Activated B cell treated with CpG ODN at 0.5 μM for 24 hours (primary cell): ENCODE measurements around the gene ROR1. TPM values are rescaled to one million over a fixed set of nuclear protein-coding genes. Genes with fewer than 3 reads are reported as not detected.
A peak's percentile ranks its signal among the peaks of the same experiment; 100 is the strongest.

ENCODE experiments used
- ATAC-seq: fragments of 200-7000 bp; cut with Tn5 transposase; one replicate; pipeline ENCODE4 v1.10.0; 2021; ENCODE audit warnings: low read depth, mild to moderate bottlenecking, moderate library complexity
- CTCF ChIA-PET: fragments of 350-600 bp; sonication (Branson Sonifier 250); formaldehyde crosslinking; loops from one replicate; lab custom pipeline; 2021; ENCODE audit warnings: antibody characterized with exemption; lab: Charles Lee
- POLR2A ChIA-PET: fragments of 350-600 bp; sonication (Branson Sonifier 250); formaldehyde crosslinking; loops from one replicate; lab custom pipeline; 2021; ENCODE audit warnings: antibody characterized with exemption; lab: Charles Lee
- DNase-seq: peaks from one replicate; pipeline ENCODE4 v3.0.0; 2022
- H3K27ac Mint-ChIP-seq: one replicate; pipeline ENCODE4 v1.8.0; 2020; ENCODE audit warnings: mixed read lengths
- H3K27me3 Mint-ChIP-seq: one replicate; pipeline ENCODE4 v1.8.0; 2021; ENCODE audit warnings: mixed read lengths
- H3K36me3 Mint-ChIP-seq: one replicate; pipeline ENCODE4 v1.8.0; 2021; ENCODE audit warnings: low read depth, mixed read lengths
- H3K4me1 Mint-ChIP-seq: one replicate; pipeline ENCODE4 v1.8.0; 2021; ENCODE audit warnings: mixed read lengths
- H3K4me3 Mint-ChIP-seq: one replicate; pipeline ENCODE4 v1.8.0; 2020; ENCODE audit warnings: mild to moderate bottlenecking, mixed read lengths
- H3K9me3 Mint-ChIP-seq: one replicate; pipeline ENCODE4 v1.8.0; 2020; ENCODE audit warnings: mixed read lengths
- CTCF ChIP-seq: fragments of 200-600 bp; IDR thresholded peaks from one replicate; pipeline ENCODE4 v1.8.0; 2022; ENCODE audit warnings: antibody characterized with exemption, mild to moderate bottlenecking
- intact Hi-C: fragments of 100-400 bp; cut with micrococcal nuclease; formaldehyde crosslinking; loops from one replicate; pipeline ENCODE4 v1.15.1; 2024
- total RNA-seq: library from RNA; stranded (reverse); gene quantifications from 2 replicates; pipeline ENCODE4 v1.2.3, GENCODE V29; 2022

Gene ROR1
- total RNA-seq, result 1.8 and 2.2 TPM in 2 replicates

- peaks cover 22% of the 10 kb centered on the region for H3K4me1 Mint-ChIP-seq
- no peak for TF ChIP-seq CTCF
- peaks cover 40% of the 10 kb centered on the region for H3K27me3 Mint-ChIP-seq
- ChIA-PET CTCF (interaction anchor here (1.7 to 2.4 kb wide), 3 partner anchors 82 to 363 kb away, joined by 7 to 14 read pairs (median 7); no protein-coding TSS in a partner anchor), POLR2A (interaction anchor here (1.0 kb wide), 1 partner anchor 40 kb away, joined by 3 read pairs; no protein-coding TSS in a partner anchor)
- ATAC-seq (peak; percentile 96), DNase-seq (peak; percentile 53)
- H3K9me3 Mint-ChIP-seq, result no peaks in the 10 kb centered on the region
- H3K4me3 Mint-ChIP-seq, result peak within 1 kb of the TSS; percentile 85
- intact Hi-C loops, result loop anchor here (1.0 to 5.0 kb wide), 4 partner anchors 117 to 473 kb away; no protein-coding TSS in a partner anchor
- no peaks in the 10 kb centered on the region for H3K36me3 Mint-ChIP-seq
- H3K27ac Mint-ChIP-seq, result no peak within 1 kb of the TSS
Observed at GRCh38 chr1:63773815-63774616, at the start of gene ROR1. TSS of gene ROR1 (plus strand) at chr1:63774017.

- POLR2A ChIA-PET, result no interaction called here
- intact Hi-C loops, result no loop called here
- no peaks in the 10 kb centered on the region for H3K36me3 Mint-ChIP-seq
- no peak for TF ChIP-seq CTCF
- H3K9me3 Mint-ChIP-seq, result peaks cover 1% of the 10 kb centered on the region
- no peak for ATAC-seq
- no peaks in the 10 kb centered on the region for H3K4me1 Mint-ChIP-seq
- no peak overlapping the region for H3K27ac Mint-ChIP-seq
- no peaks in the 10 kb centered on the region for H3K27me3 Mint-ChIP-seq
- DNase-seq, result no peak
- CTCF ChIA-PET, result no interaction called here
- H3K4me3 Mint-ChIP-seq, result no peak overlapping the region
Observed at GRCh38 chr1:63724375-63724899, 49.4 kb upstream of the ROR1 start.

- H3K4me3 Mint-ChIP-seq, result no peak overlapping the region
- ATAC-seq (no peak), DNase-seq (no peak)
- POLR2A ChIA-PET, result no interaction called here
- intact Hi-C loops, result no loop called here
- no peaks in the 10 kb centered on the region for H3K27me3 Mint-ChIP-seq
- no peak overlapping the region for H3K27ac Mint-ChIP-seq
- CTCF ChIA-PET, result no interaction called here
- peaks cover 1% of the 10 kb centered on the region for H3K9me3 Mint-ChIP-seq
- no peaks in the 10 kb centered on the region for H3K36me3 Mint-ChIP-seq
- TF ChIP-seq CTCF, result no peak
- no peaks in the 10 kb centered on the region for H3K4me1 Mint-ChIP-seq
Observed at GRCh38 chr1:63728611-63729226, 45.1 kb upstream of the ROR1 start.

- Mint-ChIP-seq H3K27ac (no peak overlapping the region), H3K27me3 (no peaks in the 10 kb centered on the region), H3K4me3 (no peak overlapping the region), H3K9me3 (peaks cover 2% of the 10 kb centered on the region), H3K36me3 (no peaks in the 10 kb centered on the region), H3K4me1 (no peaks in the 10 kb centered on the region)
- DNase-seq (no peak), ATAC-seq (no peak)
- ChIA-PET POLR2A (no interaction called here), CTCF (no interaction called here)
- TF ChIP-seq CTCF, result no peak
- intact Hi-C loops, result no loop called here
Observed at GRCh38 chr1:63729227-63729620, 44.6 kb upstream of the ROR1 start.

- no peak for ATAC-seq
- TF ChIP-seq CTCF, result no peak
- H3K4me3 Mint-ChIP-seq, result no peak overlapping the region
- H3K9me3 Mint-ChIP-seq, result peaks cover 6% of the 10 kb centered on the region
- no peak overlapping the region for H3K27ac Mint-ChIP-seq
- H3K36me3 Mint-ChIP-seq, result no peaks in the 10 kb centered on the region
- intact Hi-C loops, result no loop called here
- no peaks in the 10 kb centered on the region for H3K4me1 Mint-ChIP-seq
- H3K27me3 Mint-ChIP-seq, result no peaks in the 10 kb centered on the region
- DNase-seq, result no peak
- ChIA-PET CTCF (no interaction called here), POLR2A (no interaction called here)
Observed at GRCh38 chr1:63730211-63730610, 43.6 kb upstream of the ROR1 start.
